ENCODE results near the gene ANO1.

Gene ANO1

GRCh38 chr11:70176940-70177689 is 99.0 kb downstream of the ANO1 start:
- peak; percentile 53; the same call in 1 of the 2 replicates for TF ChIP-seq YY1 (IDR thresholded peaks at IDR 0.05; ENCODE audit: low read depth)
- TF ChIP-seq, protein P1, sequence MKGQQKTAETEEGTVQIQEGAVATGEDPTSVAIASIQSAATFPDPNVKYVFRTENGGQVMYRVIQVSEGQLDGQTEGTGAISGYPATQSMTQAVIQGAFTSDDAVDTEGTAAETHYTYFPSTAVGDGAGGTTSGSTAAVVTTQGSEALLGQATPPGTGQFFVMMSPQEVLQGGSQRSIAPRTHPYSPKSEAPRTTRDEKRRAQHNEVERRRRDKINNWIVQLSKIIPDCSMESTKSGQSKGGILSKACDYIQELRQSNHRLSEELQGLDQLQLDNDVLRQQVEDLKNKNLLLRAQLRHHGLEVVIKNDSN (IDR thresholded peaks at IDR 0.05), result no peak

DNA sequence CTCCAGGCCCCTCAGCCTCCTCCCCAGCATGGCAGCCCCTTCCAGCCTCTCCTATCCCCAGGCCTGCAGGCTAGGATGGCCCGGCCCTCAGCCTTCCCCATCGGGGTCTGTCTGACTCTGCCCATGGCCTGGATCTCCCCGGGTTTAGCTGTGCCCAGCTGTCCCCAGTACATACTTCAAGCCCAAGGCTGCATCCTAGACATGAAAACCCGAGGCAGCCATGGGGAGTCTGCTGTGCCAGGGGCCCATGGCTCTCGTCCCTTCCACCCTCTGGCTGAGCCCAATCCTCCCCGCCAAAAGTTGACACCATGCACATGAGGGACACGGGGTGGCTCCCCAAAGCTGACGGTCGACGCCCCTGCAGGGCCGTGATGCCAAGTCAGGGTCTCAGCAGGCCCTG is 102.8 kb downstream of the ANO1 start:
- TF ChIP-seq, protein P2, sequence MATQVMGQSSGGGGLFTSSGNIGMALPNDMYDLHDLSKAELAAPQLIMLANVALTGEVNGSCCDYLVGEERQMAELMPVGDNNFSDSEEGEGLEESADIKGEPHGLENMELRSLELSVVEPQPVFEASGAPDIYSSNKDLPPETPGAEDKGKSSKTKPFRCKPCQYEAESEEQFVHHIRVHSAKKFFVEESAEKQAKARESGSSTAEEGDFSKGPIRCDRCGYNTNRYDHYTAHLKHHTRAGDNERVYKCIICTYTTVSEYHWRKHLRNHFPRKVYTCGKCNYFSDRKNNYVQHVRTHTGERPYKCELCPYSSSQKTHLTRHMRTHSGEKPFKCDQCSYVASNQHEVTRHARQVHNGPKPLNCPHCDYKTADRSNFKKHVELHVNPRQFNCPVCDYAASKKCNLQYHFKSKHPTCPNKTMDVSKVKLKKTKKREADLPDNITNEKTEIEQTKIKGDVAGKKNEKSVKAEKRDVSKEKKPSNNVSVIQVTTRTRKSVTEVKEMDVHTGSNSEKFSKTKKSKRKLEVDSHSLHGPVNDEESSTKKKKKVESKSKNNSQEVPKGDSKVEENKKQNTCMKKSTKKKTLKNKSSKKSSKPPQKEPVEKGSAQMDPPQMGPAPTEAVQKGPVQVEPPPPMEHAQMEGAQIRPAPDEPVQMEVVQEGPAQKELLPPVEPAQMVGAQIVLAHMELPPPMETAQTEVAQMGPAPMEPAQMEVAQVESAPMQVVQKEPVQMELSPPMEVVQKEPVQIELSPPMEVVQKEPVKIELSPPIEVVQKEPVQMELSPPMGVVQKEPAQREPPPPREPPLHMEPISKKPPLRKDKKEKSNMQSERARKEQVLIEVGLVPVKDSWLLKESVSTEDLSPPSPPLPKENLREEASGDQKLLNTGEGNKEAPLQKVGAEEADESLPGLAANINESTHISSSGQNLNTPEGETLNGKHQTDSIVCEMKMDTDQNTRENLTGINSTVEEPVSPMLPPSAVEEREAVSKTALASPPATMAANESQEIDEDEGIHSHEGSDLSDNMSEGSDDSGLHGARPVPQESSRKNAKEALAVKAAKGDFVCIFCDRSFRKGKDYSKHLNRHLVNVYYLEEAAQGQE (IDR thresholded peaks at IDR 0.05; ENCODE audit: low read depth), result no peak
- TF ChIP-seq NFIC (IDR thresholded peaks at IDR 0.05) (no peak), ZBTB7A (IDR thresholded peaks at IDR 0.05; ENCODE audit: low read depth) (no peak), TCF12 (IDR thresholded peaks at IDR 0.05; ENCODE audit: low read depth) (no peak), EGR1 (IDR thresholded peaks at IDR 0.05) (no peak), RAD21 (IDR thresholded peaks at IDR 0.05; ENCODE audit: low read depth) (no peak)

DNA sequence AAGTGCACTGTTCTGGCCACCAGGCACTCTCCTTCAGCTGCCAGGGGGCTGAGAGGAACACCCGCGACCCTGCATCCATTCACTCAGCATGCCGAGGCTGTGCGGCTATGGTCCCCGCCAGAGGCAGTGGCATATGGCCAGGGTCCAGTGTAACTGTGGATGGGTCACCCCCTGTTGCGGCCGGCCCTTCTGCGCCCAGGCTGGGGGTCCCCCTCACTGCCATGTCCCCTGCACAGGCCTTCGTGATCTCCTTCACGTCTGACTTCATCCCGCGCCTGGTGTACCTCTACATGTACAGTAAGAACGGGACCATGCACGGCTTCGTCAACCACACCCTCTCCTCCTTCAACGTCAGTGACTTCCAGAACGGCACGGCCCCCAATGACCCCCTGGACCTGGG is 104.1 kb downstream of the ANO1 start:
- TF ChIP-seq MAX (IDR thresholded peaks at IDR 0.05) (no peak), FOXM1 (IDR thresholded peaks at IDR 0.05; ENCODE audit: borderline replicate concordance, low read depth) (no peak), NFIC (IDR thresholded peaks at IDR 0.05) (no peak), RAD21 (IDR thresholded peaks at IDR 0.05; ENCODE audit: low read depth) (no peak), EP300 (IDR thresholded peaks at IDR 0.05; ENCODE audit: borderline replicate concordance) (no peak), TCF12 (IDR thresholded peaks at IDR 0.05; ENCODE audit: low read depth) (no peak), TAF1 (IDR thresholded peaks at IDR 0.05; ENCODE audit: low read depth) (no peak), YY1 (IDR thresholded peaks at IDR 0.05; ENCODE audit: low read depth) (no peak), EGR1 (IDR thresholded peaks at IDR 0.05) (no peak), TEAD4 (IDR thresholded peaks at IDR 0.05) (no peak), CREB1 (IDR thresholded peaks at IDR 0.05; ENCODE audit: low read depth) (no peak), CEBPB (IDR thresholded peaks at IDR 0.05) (no peak), ZBTB7A (IDR thresholded peaks at IDR 0.05; ENCODE audit: low read depth) (no peak)
- TF ChIP-seq, protein P2 (IDR thresholded peaks at IDR 0.05; ENCODE audit: low read depth), result no peak
- TF ChIP-seq, protein P1 (IDR thresholded peaks at IDR 0.05), result no peak

GRCh38 chr11:70183032-70183431 is 104.9 kb downstream of the ANO1 start:
- TF ChIP-seq, protein P2 (IDR thresholded peaks at IDR 0.05; ENCODE audit: low read depth), result no peak
- TF ChIP-seq RAD21 (IDR thresholded peaks at IDR 0.05; ENCODE audit: low read depth) (no peak), TAF1 (IDR thresholded peaks at IDR 0.05; ENCODE audit: low read depth) (no peak), YY1 (IDR thresholded peaks at IDR 0.05; ENCODE audit: low read depth) (no peak), NFIC (IDR thresholded peaks at IDR 0.05) (no peak), FOXM1 (IDR thresholded peaks at IDR 0.05; ENCODE audit: borderline replicate concordance, low read depth) (no peak), EP300 (IDR thresholded peaks at IDR 0.05; ENCODE audit: borderline replicate concordance) (no peak), CEBPB (IDR thresholded peaks at IDR 0.05) (no peak), TEAD4 (IDR thresholded peaks at IDR 0.05) (no peak)
- TF ChIP-seq, protein P1 (IDR thresholded peaks at IDR 0.05), result no peak

Measured in Ishikawa (cell line).